Measurements from ENCODE around the gene CCDC122. TPM values are rescaled to one million over a fixed set of nuclear protein-coding genes. Genes with fewer than 3 reads are reported as not detected.

CCDC122 gene
- 1.9 to 4.7 TPM (median 2.7 TPM) in 5 replicates for total RNA-seq (2022; extraction: Qiagen RNA extraction; ENCODE audit: low read depth)

GRCh38 chr13:43878892-43879754 is at the start of gene CCDC122:
Gene CCDC122, minus strand, starts transcription at chr13:43879740. Its CDS starts 10,364 bp downstream, at chr13:43869376.

GRCh38 chr13:43879755-43880181 is 228 bp upstream of the CCDC122 start, which contains the start of gene LACC1:
Gene LACC1, plus strand, starts transcription at chr13:43879904. Its CDS starts 1,082 bp downstream, at chr13:43880986.

GRCh38 chr13:43786766-43787517 is 92.6 kb downstream of the CCDC122 start, which contains the start of gene ENOX1:
Gene ENOX1, minus strand, starts transcription at chr13:43786972.

Other genes starting within 250 kb of the CCDC122 start
- gene ENOX1, start 92.8 kb downstream of the CCDC122 start, total RNA-seq (2022; extraction: Qiagen RNA extraction; ENCODE audit: low read depth) = 0.87 to 1.4 TPM (median 1.0 TPM) in 5 replicates
- gene LACC1, start 164 bp upstream of the CCDC122 start, total RNA-seq (2022; extraction: Qiagen RNA extraction; ENCODE audit: low read depth) = 1.5 to 4.0 TPM (median 3.4 TPM) in 5 replicates